GM21360 (cell line): ENCODE results near the gene COPS3.

Source experiments
- ATAC-seq: cut with Tn5 transposase; IDR thresholded peaks from one replicate; pipeline ENCODE4 v1.9.1; 2021; ENCODE audit warnings: mild to moderate bottlenecking, moderate library complexity; ENCODE audit not compliant: unreplicated experiment

COPS3 gene

DNA sequence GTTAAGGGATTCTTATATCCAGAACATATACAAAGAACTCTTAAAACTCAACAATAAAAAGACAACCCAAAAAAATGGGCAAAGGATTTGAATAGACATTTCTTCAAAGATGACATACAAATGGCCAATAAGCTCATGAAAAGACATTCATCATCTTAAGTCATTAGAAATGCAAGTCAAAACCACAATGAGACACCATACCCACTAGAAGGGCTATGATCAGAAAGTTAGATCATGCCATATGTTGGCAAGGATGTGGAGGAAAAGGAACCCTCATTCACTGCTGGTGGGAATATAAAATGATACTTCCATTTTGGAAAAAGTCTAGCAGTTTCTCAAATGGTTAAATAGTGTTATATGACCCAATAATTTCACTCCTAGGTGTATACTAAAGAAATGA, 84.3 kb downstream of the COPS3 start:
- ATAC-seq = no peak
